Measurements from ENCODE around the gene WDR31. TPM values are rescaled to one million over a fixed set of nuclear protein-coding genes. Genes with fewer than 3 reads are reported as not detected.

The WDR31 gene
- polyA plus RNA-seq, 4 donors = 0.45 to 2.5 (median 1.6) TPM; not detected in 1

DNA sequence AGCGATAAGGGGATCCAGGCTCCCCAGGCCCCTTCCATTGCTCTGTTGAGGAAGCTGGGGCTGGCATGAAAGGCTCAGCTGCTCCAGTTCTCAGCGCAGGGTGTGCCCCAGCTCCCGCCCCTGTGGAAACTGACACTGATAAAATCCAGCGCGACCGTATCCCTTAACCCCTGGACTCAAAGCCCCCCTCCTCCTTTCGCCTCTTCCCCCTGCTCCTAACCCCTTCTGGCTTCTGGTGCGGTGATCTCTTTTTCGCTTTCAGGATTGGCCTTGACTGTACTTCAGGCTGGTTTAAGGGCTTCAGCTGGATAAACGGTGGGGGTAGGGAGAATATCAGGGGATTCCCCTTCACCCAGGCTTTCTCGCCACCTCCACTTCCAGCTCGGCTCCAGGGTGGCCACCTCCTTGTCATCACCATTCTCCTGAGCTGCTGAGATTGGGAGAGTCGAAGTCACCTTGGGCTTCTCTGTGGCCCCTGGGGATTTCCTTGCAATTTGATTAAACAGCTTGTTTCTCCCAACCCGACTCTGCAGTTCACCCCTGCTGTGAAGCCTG, 10.1 kb upstream of the WDR31 start:
- Histone ChIP-seq H3K27me3 (ENCODE audit: control insufficient read depth in 3 of 3, insufficient read depth in 3 of 3, low read length in 3 of 3) (peaks cover 0 to 4% (median 0%) of the 10 kb centered on the region in 3 donors), H3K4me1 (ENCODE audit: control insufficient read depth in 3 of 3, insufficient read depth in 2 of 3, low read depth in 1 of 3, low read length in 2 of 3) (peaks cover 0 to 28% (median 0%) of the 10 kb centered on the region in 3 donors), H3K36me3 (ENCODE audit: control insufficient read depth in 3 of 3, insufficient read depth in 2 of 3, low read depth in 1 of 3, low read length in 3 of 3) (peaks cover 0 to 2% (median 0%) of the 10 kb centered on the region in 3 donors), H3K27ac (ENCODE audit: low read depth in 1 of 3, low read length in 2 of 3) (peak overlapping the region in 1 of 3 donors; percentile 14), H3K4me3 (ENCODE audit: low read depth in 1 of 3, low read length in 3 of 3) (peak overlapping the region; percentile 62 to 88 (median 68)), H3K9me3 (ENCODE audit: control insufficient read depth in 2 of 2, insufficient read depth in 1 of 2, low read depth in 1 of 2, low read length in 1 of 2) (no peaks in the 10 kb centered on the region)
- DNase-seq = no peak
- FAIRE-seq = no peak
- 2 to 8% (median 3%) methylated on average over 14 of the region's 14 CpGs for whole genome bisulfite sequencing, 3 donors

DNA sequence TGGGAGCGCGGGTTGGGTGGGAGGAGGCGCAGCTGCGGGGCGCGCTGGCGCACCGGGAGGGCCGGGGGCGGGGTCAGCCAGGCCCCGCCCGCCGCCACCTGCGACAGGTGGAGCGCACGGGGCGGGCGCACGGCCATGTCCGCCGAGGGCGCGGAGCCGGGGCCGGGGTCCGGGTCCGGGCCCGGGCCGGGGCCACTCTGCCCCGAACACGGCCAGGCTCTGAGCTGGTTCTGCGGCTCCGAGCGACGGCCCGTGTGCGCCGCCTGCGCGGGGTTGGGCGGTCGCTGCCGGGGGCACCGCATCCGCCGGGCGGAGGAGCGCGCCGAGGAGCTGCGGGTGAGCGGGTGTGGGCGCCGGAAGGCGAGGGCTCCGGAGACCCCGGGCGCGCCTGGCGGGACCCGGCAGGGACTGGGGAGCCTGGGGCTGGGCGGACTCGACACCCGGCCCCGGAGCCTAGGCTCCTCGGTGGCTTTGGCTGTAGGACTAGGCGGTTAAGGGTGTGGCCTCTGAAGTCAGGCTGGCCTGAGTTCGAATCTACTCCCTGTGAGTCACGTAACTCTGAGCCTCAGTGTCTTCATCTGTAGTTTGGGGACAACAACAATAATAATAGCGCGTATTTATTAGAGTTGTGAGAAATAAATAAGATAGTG, 9.5 kb upstream of the WDR31 start, which contains the start of gene BSPRY:
Gene BSPRY (plus strand): TSS at position 97 of the 650 bp plus-strand sequence. CDS start 39 bp downstream, at position 136.
- H3K4me3 ChIP-seq (ENCODE audit: low read depth in 1 of 3, low read length in 3 of 3) = peak within 1 kb of the TSS; percentile 62 to 88 (median 68)
- FAIRE-seq (no peak), DNase-seq (peak; percentile 57 to 81)
- WGBS, 3 donors = 0 to 1% (median 1%) methylated on average over 47 to 71 of the region's 71 CpGs
- peaks cover 0 to 30% (median 0%) of the 10 kb centered on the region in 3 donors for H3K4me1 ChIP-seq (ENCODE audit: control insufficient read depth in 3 of 3, insufficient read depth in 2 of 3, low read depth in 1 of 3, low read length in 2 of 3)
- H3K36me3 ChIP-seq (ENCODE audit: control insufficient read depth in 3 of 3, insufficient read depth in 2 of 3, low read depth in 1 of 3, low read length in 3 of 3) = peaks cover 0 to 2% (median 0%) of the 10 kb centered on the region in 3 donors
- peak within 1 kb of the TSS; percentile 14 to 56 (median 48) for H3K27ac ChIP-seq (ENCODE audit: low read depth in 1 of 3, low read length in 2 of 3)
- no peaks in the 10 kb centered on the region for H3K9me3 ChIP-seq (ENCODE audit: control insufficient read depth in 2 of 2, insufficient read depth in 1 of 2, low read depth in 1 of 2, low read length in 1 of 2)
- peaks cover 0 to 4% (median 0%) of the 10 kb centered on the region in 3 donors for H3K27me3 ChIP-seq (ENCODE audit: control insufficient read depth in 3 of 3, insufficient read depth in 3 of 3, low read length in 3 of 3)

DNA sequence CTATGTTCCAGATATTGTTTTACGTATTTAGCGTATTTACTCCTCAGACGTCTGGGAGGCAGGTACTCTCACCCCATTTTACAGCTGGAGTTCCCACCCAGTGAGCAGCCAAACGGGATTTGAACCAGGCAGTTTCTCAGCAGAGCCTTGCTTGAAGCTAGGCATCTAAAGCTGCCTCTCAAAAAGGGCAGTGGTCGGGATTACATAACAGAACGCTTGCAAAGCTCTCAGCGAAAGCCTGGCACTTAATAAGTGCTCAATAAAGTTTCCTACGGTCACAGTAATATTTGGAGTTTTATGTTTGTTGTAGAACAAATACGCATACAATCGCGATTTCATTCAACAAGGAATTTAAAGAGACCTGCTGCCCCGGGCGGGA, 9.0 kb upstream of the WDR31 start:
- no peak overlapping the region for H3K27ac ChIP-seq (ENCODE audit: low read depth in 1 of 3, low read length in 2 of 3)
- 13 to 24% (median 16%) methylated on average over 13 of the region's 13 CpGs for WGBS, 3 donors
- peak overlapping the region; percentile 16 to 88 (median 68) for H3K4me3 ChIP-seq (ENCODE audit: low read depth in 1 of 3, low read length in 3 of 3)
- DNase-seq (no peak), FAIRE-seq (no peak)
- H3K36me3 ChIP-seq (ENCODE audit: control insufficient read depth in 3 of 3, insufficient read depth in 2 of 3, low read depth in 1 of 3, low read length in 3 of 3) = peaks cover 0 to 2% (median 0%) of the 10 kb centered on the region in 3 donors
- H3K9me3 ChIP-seq (ENCODE audit: control insufficient read depth in 2 of 2, insufficient read depth in 1 of 2, low read depth in 1 of 2, low read length in 1 of 2) = no peaks in the 10 kb centered on the region
- H3K4me1 ChIP-seq (ENCODE audit: control insufficient read depth in 3 of 3, insufficient read depth in 2 of 3, low read depth in 1 of 3, low read length in 2 of 3) = peaks cover 0 to 32% (median 0%) of the 10 kb centered on the region in 3 donors
- H3K27me3 ChIP-seq (ENCODE audit: control insufficient read depth in 3 of 3, insufficient read depth in 3 of 3, low read length in 3 of 3) = peaks cover 0 to 4% (median 0%) of the 10 kb centered on the region in 3 donors

DNA sequence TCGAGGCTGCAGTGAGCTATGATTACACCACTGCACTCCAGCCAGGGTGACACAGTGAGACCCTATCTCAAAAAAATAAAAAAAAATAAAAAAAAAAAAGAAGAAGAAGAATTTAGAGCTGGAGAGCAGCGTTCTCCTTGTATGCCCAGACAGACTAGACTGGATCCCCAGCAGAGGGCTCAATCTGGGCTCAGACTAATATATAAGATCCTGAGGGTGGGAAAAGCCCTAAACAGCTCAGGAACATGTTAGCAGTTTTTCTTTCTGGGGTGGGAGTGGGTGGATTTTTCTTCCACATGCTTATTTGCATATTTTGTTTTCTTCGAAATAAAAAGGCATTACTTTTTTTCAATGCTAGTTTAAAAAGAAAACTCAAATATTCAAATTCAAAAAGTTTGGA, 8.4 kb upstream of the WDR31 start:
- DNase-seq = no peak
- H3K27ac ChIP-seq (ENCODE audit: low read depth in 1 of 3, low read length in 2 of 3) = no peak overlapping the region
- H3K4me1 ChIP-seq (ENCODE audit: control insufficient read depth in 3 of 3, insufficient read depth in 2 of 3, low read depth in 1 of 3, low read length in 2 of 3) = peaks cover 0 to 38% (median 0%) of the 10 kb centered on the region in 3 donors
- H3K9me3 ChIP-seq (ENCODE audit: control insufficient read depth in 2 of 2, insufficient read depth in 1 of 2, low read depth in 1 of 2, low read length in 1 of 2) = no peaks in the 10 kb centered on the region
- no peak overlapping the region for H3K4me3 ChIP-seq (ENCODE audit: low read depth in 1 of 3, low read length in 3 of 3)
- 68 to 80% (median 72%) methylated on average over 3 of the region's 3 CpGs for WGBS, 3 donors
- no peak for FAIRE-seq
- H3K36me3 ChIP-seq (ENCODE audit: control insufficient read depth in 3 of 3, insufficient read depth in 2 of 3, low read depth in 1 of 3, low read length in 3 of 3) = peaks cover 0 to 2% (median 0%) of the 10 kb centered on the region in 3 donors
- peaks cover 0 to 4% (median 0%) of the 10 kb centered on the region in 3 donors for H3K27me3 ChIP-seq (ENCODE audit: control insufficient read depth in 3 of 3, insufficient read depth in 3 of 3, low read length in 3 of 3)

- 0 to 36% (median 3%) methylated on average over 1 of the region's 1 CpG for WGBS, 3 donors
- DNase-seq (no peak), FAIRE-seq (no peak)
- Histone ChIP-seq H3K27ac (ENCODE audit: low read depth in 1 of 3, low read length in 2 of 3) (peak overlapping the region in 1 of 3 donors; percentile 5), H3K27me3 (ENCODE audit: control insufficient read depth in 3 of 3, insufficient read depth in 3 of 3, low read length in 3 of 3) (peaks cover 0 to 4% (median 0%) of the 10 kb centered on the region in 3 donors), H3K4me3 (ENCODE audit: low read depth in 1 of 3, low read length in 3 of 3) (no peak overlapping the region), H3K9me3 (ENCODE audit: control insufficient read depth in 2 of 2, insufficient read depth in 1 of 2, low read depth in 1 of 2, low read length in 1 of 2) (no peaks in the 10 kb centered on the region), H3K36me3 (ENCODE audit: control insufficient read depth in 3 of 3, insufficient read depth in 2 of 3, low read depth in 1 of 3, low read length in 3 of 3) (no peaks in the 10 kb centered on the region), H3K4me1 (ENCODE audit: control insufficient read depth in 3 of 3, insufficient read depth in 2 of 3, low read depth in 1 of 3, low read length in 2 of 3) (peaks cover 0 to 38% (median 0%) of the 10 kb centered on the region in 3 donors)
These were observed 5.6 kb upstream of the WDR31 start for GRCh38 chr9:113345671-113346070.

DNA sequence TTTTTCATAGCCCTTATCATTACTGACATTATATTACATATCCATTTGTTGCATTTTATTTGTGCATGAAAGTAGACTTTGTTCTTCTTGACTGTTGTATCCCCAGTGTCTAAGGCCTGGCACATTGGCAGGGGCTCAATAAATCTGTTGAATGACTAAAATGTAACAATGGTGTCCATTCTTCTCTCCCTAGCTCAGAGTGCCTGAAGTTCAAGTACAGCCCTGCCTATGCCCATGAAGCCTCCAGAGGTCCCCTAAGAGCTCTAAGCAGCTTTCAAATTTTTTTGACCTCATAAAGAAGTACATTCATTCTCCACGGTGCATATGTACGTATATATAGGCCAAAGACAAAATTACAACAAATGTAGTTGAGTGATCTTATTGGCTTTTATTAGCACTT, 5.1 kb upstream of the WDR31 start:
- peaks cover 0 to 33% (median 0%) of the 10 kb centered on the region in 3 donors for H3K4me1 ChIP-seq (ENCODE audit: control insufficient read depth in 3 of 3, insufficient read depth in 2 of 3, low read depth in 1 of 3, low read length in 2 of 3)
- peak; percentile 44 to 45 for DNase-seq
- no peak for FAIRE-seq
- no peak overlapping the region for H3K4me3 ChIP-seq (ENCODE audit: low read depth in 1 of 3, low read length in 3 of 3)
- no peaks in the 10 kb centered on the region for H3K9me3 ChIP-seq (ENCODE audit: control insufficient read depth in 2 of 2, insufficient read depth in 1 of 2, low read depth in 1 of 2, low read length in 1 of 2)
- H3K27me3 ChIP-seq (ENCODE audit: control insufficient read depth in 3 of 3, insufficient read depth in 3 of 3, low read length in 3 of 3) = peaks cover 0 to 4% (median 0%) of the 10 kb centered on the region in 3 donors
- peak overlapping the region in 1 of 3 donors; percentile 5 for H3K27ac ChIP-seq (ENCODE audit: low read depth in 1 of 3, low read length in 2 of 3)
- 12 to 48% (median 22%) methylated on average over 2 of the region's 2 CpGs for WGBS, 3 donors
- H3K36me3 ChIP-seq (ENCODE audit: control insufficient read depth in 3 of 3, insufficient read depth in 2 of 3, low read depth in 1 of 3, low read length in 3 of 3) = no peaks in the 10 kb centered on the region

- DNase-seq (peak; percentile 42 to 56), FAIRE-seq (no peak)
- Histone ChIP-seq H3K36me3 (ENCODE audit: control insufficient read depth in 3 of 3, insufficient read depth in 2 of 3, low read depth in 1 of 3, low read length in 3 of 3) (no peaks in the 10 kb centered on the region), H3K27me3 (ENCODE audit: control insufficient read depth in 3 of 3, insufficient read depth in 3 of 3, low read length in 3 of 3) (no peaks in the 10 kb centered on the region), H3K4me3 (ENCODE audit: low read depth in 1 of 3, low read length in 3 of 3) (no peak overlapping the region), H3K4me1 (ENCODE audit: control insufficient read depth in 3 of 3, insufficient read depth in 2 of 3, low read depth in 1 of 3, low read length in 2 of 3) (peaks cover 0 to 33% (median 8%) of the 10 kb centered on the region in 3 donors), H3K9me3 (ENCODE audit: control insufficient read depth in 2 of 2, insufficient read depth in 1 of 2, low read depth in 1 of 2, low read length in 1 of 2) (no peaks in the 10 kb centered on the region), H3K27ac (ENCODE audit: low read depth in 1 of 3, low read length in 2 of 3) (peak overlapping the region in 2 of 3 donors; percentile 51 to 64)
- 23 to 33% (median 27%) methylated on average over 1 of the region's 1 CpG for WGBS, 3 donors
These were observed 3.7 kb upstream of the WDR31 start for GRCh38 chr9:113343732-113344231.

DNA sequence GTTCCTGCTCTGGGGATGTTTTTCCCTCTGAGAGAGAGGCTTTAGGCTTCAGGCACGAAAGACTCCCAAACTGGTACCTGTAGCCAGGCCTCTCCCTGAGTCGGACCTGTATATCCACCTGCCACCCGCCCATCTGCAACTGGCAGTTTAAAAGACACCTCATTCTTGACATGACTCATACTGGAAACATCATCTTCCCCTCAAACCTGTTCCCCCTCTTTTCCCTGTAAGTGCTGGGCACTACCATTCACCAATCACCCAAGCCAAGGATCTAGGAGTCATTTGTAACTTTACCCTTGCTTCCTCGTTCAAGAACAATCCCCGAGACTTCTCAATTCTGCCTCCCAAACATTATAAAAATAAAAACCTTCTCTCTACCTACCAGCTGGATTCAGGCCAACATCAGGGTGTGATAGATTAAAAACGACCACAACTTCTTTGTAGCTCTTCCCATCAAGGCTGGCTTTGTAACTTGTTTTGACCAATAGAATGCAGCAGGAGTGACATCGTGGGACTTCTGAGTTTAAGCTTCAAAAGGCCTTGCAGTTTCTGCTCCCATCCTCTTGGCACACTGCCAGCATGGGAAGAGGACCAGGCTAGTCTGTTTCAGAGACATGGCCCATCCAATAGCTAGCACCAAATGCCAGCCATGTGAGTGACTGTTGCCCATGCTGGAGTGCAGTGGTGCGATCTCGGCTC, 1.8 kb upstream of the WDR31 start:
- FAIRE-seq (no peak), DNase-seq (no peak)
- no peak overlapping the region for H3K27ac ChIP-seq (ENCODE audit: low read depth in 1 of 3, low read length in 2 of 3)

More for the DNA sequence above, 1.8 kb upstream of the WDR31 start:
- Histone ChIP-seq H3K4me3 (ENCODE audit: low read depth in 1 of 3, low read length in 3 of 3) (no peak overlapping the region), H3K9me3 (ENCODE audit: control insufficient read depth in 2 of 2, insufficient read depth in 1 of 2, low read depth in 1 of 2, low read length in 1 of 2) (no peaks in the 10 kb centered on the region), H3K27me3 (ENCODE audit: control insufficient read depth in 3 of 3, insufficient read depth in 3 of 3, low read length in 3 of 3) (no peaks in the 10 kb centered on the region), H3K4me1 (ENCODE audit: control insufficient read depth in 3 of 3, insufficient read depth in 2 of 3, low read depth in 1 of 3, low read length in 2 of 3) (peaks cover 0 to 20% (median 8%) of the 10 kb centered on the region in 3 donors), H3K36me3 (ENCODE audit: control insufficient read depth in 3 of 3, insufficient read depth in 2 of 3, low read depth in 1 of 3, low read length in 3 of 3) (no peaks in the 10 kb centered on the region)
- 46 to 62% (median 60%) methylated on average over 9 of the region's 9 CpGs for WGBS, 3 donors

Data from small intestine (tissue), 7 donors.